ENCODE results near the gene BEST1.

DNA sequence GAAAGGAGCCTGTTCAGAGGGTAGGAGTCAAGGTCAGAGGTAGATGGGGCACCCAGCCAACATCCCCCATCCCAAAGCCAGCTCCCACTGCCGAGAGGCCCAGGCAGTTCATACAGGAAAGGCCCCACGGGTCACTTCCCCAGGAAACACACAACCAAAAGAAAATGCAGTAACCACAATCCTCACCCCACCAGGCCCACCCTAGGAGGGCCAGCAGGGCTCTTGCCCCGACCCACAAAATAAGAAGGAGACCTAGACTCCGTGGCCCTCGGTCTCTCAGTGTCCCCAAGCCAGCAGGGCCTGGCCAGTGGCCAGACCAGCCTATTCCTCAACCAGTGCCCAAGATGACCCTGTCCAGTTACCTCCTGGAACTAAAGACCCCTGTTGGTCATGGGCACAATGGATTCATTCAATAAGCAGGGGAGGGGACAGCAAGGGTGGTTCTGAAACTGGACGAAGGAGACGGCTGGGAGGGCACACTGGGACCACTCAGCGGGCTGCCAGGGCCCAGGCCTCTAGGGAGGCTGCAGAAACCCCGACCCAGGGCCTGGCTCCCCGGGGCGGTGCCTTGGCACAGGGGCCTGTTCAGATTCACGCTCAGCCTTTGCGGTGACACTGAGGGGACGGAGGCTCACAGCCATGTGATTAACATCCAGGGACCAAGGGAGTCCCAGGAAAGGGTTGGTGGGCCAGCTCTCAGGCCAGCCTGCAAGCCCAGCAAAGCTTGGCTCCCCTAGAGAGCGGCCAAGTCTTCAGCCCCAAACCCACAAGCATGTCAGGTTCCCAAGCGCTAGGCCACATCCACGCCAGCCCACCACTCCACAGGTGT is 38.2 kb upstream of the BEST1 start:
- TF ChIP-seq, protein P1, sequence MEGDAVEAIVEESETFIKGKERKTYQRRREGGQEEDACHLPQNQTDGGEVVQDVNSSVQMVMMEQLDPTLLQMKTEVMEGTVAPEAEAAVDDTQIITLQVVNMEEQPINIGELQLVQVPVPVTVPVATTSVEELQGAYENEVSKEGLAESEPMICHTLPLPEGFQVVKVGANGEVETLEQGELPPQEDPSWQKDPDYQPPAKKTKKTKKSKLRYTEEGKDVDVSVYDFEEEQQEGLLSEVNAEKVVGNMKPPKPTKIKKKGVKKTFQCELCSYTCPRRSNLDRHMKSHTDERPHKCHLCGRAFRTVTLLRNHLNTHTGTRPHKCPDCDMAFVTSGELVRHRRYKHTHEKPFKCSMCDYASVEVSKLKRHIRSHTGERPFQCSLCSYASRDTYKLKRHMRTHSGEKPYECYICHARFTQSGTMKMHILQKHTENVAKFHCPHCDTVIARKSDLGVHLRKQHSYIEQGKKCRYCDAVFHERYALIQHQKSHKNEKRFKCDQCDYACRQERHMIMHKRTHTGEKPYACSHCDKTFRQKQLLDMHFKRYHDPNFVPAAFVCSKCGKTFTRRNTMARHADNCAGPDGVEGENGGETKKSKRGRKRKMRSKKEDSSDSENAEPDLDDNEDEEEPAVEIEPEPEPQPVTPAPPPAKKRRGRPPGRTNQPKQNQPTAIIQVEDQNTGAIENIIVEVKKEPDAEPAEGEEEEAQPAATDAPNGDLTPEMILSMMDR (conservative IDR thresholded peaks at IDR 0.05; ENCODE audit: low read length): no peak
- TF ChIP-seq EZH2phosphoT487 (IDR thresholded peaks at IDR 0.05; ENCODE audit: borderline replicate concordance, low read depth, low read length): no peak

Data from OCI-LY7 (cell line).